ENCODE data around the gene CMTM4.
A peak's percentile ranks its signal among the peaks of the same experiment; 100 is the strongest.
"Not testable (repeated sequence)": the region's sequence is repeated elsewhere in the genome, so short reads cannot be mapped to it uniquely, and the experiment has no call there.

The CMTM4 gene

DNA sequence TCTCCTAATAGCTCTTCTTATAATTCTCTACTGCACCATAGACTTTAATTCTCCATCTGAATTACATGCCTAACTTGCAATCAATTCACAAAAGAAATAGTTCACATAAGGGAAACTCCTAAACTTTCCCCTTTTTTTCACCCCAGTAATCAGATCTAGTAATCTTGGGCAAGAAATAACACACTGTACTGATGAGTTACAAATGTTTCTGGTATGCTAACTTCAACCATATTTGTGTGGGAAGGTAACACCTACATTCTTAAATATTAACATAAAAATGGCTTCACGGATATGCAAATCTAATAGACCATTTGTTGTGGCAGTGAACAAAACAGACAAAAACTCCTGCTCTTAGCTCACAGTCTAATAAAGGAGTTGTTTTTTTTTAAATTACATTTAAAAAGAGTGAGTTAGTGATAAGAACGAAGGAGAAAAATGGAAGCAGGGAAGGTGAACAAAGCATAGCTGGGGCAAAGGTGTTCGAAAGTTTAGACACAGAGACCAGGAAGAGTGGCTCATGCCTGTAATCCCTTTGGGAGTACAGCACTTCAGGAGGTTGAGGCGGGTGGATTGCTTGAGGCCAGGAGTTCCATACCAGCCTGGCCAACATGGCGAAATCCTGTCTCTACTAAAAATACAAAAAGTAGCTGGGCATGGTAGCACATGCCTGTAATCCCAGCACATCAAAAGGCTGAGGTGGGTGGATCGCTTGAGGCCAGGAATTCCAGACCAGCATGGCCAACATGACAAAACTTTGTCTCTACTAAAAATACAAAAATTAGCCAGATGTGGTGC lies 57.3 kb downstream of the CMTM4 start:
- DNase-seq = no peak

DNA sequence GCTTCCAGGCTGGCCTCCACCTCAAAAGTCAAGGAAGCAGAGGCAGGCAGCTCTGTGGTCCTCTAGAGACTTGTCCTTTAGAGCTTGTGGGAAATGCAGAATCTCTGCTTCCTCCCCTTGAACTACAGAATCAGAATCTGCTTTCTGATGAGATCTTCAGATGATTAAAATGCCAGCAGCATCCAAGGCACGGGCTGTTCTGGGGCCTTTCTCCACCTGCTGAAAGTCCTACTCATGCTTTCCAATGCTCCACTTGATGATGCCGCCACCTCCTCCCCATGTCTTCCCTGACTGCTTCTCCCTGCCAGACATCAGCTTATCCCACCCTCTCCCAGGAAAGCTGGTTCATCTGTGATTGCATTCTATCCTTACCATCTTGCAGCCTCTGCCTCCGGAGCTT lies 58.7 kb downstream of the CMTM4 start:
- no peak for DNase-seq

DNA sequence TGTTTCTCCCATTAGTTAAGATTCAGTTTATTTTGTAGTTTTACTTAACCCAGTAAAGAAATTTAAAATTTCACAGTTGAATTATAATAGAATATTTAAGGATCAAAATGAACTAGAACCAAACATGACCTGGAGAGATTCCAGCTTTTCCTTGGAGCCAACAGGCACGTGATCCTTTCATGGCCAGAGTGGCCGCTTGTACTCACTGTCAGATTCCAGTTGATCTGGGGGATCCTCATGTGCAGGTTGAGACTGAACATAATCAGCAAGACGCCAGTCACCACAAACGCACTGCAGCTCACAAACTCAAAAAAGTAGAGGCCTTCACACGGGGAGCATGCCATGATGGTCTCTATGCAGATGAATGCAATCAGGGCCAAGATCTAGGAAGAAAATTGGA lies 60.3 kb downstream of the CMTM4 start:
- no peak for DNase-seq

DNA sequence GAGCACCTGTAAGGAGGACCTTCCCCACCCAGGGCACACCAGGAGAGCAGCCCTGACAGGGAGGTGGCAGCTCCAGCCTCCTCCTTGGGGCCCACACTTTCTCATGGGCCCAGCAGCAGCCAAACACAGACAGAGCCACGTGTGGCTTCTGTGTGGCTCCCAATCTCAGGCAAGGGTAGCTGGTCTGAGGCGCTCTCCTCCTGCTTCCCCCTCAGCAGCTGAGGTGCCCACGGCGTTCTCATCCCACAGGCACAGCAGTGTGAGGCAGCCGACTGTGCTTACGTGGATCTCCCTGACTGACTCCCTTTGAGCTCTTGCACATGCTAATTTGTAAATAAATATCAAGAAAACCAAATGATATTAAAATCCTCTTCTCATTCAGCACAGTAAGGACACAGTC lies 61.1 kb downstream of the CMTM4 start:
- DNase-seq = no peak

DNA sequence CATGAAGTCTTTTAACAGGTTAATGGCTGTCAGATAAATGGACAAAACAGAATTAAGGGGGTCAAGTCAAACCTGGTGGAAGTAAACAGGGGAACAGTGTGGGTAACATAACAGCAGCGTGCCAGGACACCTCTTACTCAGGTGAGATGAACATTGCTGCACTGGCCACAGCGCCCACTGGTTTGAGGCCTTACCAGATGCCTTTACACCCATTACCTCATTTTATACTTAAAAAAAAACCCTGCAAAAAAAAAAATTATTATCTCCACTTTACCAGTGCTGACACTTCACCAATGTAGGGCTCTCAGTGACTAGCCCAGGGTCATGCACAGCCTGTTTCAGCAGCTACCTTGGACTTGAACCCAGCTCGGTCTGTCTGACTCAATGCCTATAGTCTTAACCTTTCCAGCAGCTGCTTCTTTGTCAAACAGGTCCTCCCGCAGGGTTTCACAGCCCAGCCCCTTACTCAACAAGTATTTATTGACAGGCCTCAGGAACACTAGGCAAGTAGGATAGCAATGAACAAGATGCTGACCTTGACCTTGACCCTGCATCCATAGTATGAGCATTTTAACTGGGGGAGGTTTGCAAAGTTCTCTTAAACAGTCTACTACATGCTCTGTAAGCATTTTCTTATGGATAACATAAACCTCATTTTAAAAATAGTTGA lies 61.9 kb downstream of the CMTM4 start:
- DNase-seq = no peak

DNA sequence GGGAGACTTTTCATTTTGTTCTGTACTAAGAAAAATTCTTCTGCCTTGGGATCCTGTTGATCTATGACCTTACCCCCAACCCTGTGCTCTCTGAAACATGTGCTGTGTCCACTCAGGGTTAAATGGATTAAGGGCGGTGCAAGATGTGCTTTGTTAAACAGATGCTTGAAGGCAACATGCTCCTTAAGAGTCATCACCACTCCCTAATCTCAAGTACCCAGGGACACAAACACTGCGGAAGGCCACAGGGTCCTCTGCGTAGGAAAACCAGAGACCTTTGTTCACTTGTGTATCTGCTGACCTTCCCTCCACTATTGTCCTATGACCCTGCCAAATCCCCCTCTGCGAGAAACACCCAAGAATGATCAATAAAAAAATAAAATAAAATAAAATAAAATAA lies 65.0 kb downstream of the CMTM4 start:
- not testable (repeated sequence) for DNase-seq

DNA sequence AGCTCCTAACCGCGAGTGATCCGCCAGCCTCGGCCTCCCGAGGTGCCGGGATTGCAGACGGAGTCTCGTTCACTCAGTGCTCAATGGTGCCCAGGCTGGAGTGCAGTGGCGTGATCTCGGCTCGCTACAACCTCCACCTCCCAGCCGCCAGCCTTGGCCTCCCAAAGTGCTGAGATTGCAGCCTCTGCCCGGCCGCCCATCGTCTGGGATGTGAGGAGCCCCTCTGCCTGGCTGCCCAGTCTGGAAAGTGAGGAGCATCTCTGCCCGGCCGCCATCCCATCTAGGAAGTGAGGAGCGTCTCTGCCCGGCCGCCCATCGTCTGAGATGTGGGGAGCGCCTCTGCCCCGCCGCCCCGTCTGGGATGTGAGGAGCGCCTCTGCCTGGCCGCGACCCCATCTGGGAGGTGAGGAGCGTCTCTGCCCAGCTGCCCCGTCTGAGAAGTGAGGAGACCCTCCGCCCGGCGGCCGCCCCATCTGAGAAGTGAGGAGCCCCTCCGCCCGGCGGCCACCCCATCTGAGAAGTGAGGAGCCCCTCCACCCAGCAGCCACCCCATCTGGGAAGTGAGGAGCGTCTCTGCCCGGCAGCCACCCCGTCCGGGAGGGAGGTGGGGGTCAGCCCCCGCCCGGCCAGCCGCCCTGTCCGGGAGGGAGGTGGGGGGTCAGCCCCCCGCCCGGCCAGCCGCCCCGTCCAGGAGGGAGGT lies 65.8 kb downstream of the CMTM4 start:
- DNase-seq = not testable (repeated sequence)

DNA sequence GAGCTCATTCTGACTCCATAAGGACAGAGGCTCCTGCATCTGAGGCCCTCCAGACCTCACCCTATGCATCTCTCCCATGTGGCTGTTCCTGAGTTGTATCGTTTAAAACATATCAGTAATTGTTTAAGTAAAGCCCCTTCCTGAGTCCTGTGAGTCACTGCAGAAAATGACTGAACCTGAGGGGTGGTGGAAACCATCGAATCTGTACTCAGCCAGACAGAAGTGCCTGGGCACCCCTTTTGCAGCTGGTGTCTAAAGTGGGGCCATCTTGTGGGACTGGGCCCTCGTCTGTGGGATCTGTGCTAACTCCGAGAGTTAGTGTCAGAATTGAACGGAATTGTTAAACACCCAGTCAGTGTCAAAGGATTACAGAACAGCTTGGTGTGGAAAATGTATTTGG lies 66.7 kb downstream of the CMTM4 start:
- no peak for DNase-seq

DNA sequence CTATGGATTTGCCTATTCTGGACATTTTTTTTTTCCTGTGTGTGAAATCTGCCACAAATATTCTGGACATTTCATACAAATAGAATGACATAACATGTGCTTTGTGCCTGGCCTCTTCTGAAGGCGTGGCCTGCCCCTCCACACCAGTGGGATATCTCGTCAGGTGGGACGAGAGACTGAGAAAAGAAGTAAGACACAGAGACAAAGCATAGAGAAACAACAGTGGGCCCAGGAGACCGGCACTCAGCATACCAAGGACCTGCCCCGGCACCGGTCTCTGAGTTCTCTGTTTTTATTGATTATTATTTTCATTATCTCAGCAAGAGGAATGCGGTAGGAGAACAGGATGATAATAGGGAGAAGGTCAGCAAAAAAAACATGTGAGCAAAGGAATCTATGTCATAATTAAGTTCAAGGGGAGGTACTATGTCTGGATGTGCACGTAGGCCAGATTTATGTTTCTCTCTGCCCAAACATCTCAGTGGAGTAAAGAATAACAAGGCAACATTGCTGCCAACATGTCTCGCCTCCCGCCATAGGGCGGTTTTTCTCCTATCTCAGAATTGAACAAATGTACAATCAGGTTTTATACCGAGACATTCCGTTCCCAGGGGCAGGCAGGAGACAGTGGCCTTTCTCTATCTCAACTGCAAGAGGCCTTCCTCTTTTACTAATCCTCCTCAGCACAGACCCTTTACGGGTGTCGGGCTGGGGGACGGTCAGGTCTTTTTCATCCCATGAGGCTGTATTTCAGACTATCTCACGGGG lies 68.7 kb downstream of the CMTM4 start:
- DNase-seq = not testable (repeated sequence)

DNA sequence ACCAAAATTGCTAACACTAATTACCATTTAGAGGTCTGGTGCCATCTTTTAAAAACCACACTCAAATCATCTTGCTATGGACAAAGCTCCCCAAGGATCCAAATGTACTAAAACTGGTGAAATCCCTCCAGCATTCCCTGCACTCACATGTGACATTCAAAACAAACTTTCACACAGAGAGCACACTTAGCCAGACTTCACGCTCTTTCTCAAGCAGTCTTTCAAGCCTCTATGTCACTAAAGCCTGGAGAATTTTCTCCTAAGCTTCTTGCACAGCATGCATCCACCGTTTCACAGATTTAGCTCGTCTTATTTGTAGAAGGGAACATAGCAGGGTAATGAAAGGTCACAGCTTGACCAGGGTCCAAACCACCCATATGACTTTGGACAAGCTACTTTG lies 72.8 kb downstream of the CMTM4 start:
- no peak for DNase-seq

DNA sequence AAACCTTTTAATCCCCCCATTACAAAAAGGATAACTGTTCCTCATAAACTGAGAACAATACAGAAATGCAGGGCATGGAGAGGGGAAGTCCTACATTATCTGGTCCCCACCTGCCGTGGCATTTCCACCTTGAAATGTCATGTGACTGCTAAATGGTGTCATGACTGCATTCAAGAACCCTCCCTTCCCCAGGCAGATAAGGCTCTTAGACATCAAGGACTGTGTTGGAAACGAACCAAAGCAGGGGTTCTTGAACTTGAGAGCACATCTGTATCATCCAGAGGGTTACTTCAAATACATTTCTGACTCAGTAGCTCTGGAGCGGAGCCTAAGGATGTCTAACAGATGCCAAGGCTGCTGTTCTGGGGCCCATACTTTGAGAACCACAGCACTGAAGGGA lies 73.7 kb downstream of the CMTM4 start:
- DNase-seq = peak; percentile 15

DNA sequence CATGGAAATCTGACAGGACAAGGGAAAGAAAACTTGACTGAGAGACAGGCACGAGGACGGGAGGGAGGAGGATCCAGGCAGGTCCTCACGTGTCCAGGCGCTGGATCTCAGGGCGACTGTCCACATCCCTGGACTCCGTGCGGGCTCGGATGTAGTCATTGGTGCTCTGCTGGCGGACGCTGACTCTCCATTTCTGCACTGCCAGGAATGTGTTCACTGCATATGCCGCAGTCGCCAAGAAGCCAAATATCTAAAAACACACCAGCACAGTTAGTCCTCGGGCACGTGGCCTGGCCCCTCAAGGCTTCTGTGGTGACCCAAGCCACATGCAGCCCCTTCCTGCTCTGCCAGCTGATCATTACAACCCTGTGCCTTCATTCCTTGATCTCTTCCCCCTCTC lies 74.6 kb downstream of the CMTM4 start:
- DNase-seq = no peak

DNA sequence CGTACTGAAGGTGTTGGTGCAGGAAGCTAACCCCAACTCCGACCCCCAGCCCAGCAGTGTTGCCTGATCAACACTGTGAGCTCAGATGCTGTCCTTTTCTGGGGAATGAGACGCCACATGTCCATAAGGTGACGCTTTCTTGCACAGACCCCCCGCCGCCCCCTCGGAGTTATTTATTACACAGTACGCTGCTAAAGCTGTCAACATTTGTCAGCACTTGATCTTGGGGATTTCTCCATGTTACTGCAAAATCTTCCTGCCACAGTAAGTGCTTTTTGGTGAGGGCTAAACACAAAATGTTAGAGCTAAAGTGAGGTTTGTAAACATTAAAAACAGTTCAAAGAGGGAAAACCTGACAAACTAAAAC lies 76.1 kb downstream of the CMTM4 start:
- DNase-seq = no peak

DNA sequence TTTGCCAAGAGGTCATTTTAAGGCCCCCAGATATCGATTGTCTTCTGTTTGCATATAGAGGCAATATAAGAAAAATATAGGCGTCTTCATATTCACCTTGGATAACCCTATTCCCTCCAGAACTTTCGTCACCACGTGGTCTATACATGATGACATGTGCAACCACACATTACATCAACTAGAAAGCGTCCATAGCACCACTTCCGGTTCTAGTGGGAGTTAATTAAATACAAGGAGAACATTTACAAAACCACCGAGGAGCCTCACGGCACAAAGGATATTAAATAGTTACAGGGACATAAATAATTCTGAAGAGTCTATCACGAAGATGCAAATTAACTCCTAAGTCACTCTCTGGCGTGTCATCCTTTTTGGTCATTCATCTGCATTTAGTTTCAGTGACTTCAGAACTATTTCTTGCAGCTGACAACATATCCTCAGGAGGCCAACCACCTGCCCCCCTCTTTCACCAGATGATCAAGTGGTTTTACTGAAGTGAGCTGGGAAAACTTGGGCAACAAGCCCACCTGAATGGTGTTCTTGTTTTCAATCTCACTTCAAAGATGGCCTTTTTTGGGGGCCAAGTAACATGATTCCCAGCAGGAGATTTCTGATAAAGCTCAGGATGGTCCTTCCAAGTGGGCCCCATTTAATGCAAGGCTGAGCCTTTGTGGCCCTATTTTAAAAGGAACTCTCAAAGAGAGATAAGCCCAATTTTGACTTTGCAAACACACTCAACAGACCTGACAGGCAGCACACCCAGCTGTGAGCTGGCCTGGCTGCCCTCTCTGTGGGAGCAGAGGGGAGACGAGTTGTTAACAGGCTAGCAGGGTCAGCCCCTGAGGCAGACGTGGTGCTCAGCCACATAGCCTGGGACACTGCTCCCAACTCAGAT lies 76.8 kb downstream of the CMTM4 start:
- no peak for DNase-seq

DNA sequence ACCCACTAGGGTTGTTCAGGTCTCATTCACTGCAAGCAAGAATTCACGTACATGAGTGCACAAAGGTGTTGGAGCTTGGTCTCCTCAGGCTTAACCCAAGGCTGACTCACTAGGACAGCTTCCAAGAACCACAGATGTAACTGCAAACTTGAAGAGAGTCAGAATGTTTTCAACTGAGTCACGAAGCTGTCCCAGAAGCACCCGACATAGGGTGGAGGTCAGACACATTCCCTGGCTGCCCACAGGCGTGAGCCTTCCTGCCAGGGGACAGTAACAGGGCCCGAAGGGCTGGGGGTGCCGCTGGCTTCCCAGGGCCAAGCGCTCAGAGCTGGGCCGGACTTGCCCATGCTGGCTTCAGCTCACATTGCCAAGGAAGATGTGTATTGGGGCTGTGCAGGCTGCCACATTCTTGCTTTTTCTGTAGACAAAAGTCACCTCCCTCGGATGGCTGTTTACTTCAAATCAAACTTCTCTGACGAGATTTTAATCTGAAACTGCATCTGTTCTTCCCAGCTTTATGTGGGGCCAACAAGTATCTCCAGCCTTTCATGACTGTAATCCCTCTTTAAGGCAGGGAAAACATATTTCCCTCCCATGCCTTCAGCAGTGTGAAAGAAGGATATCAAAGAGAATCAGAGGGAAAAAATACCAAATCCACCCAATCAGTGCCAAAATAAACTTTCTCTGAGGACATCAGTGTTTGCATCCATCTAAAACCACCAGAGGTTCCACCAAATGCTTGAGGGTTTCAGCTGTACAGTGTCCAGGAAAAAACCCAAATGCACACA lies 77.8 kb downstream of the CMTM4 start:
- no peak for DNase-seq

DNA sequence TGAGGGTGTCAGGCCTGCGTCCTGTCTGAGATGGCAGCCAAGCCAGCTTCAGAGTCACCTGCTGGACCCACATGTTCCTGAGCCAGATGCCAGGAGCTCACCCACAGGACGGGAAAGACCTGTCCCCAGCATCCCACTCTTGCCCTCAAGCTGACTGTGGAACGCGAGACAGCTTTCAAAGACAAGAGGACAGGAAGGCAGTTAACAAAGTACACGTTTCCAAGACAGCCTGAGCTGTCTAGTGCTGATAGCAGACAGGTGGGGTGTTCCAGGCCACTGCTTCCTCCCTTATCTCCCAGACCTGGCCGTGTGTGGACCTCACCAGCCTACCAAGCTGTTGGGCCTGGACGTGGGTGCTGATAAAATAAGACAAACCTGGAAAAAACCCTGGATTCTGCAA lies 78.8 kb downstream of the CMTM4 start:
- no peak for DNase-seq

DNA sequence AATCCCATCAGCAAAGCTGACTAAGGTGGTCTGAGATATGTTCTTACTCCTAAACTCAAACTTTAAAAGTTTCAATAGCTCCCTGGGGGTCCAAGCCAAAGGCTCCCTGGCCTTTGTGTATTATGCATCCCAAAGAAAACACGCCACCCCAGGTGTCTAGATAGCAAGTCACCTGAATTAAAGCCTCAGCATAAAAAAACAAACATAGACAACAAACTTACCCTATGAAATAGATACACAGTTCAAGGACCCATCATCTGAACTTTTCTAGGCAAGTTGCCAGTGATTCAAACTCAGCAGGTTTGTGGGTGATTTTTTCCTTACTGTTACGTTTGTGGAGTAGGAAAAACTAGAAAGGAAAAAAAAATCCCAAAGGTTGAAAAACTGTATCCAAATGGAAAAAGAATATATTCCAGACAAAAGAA lies 79.5 kb downstream of the CMTM4 start:
- no peak for DNase-seq

DNA sequence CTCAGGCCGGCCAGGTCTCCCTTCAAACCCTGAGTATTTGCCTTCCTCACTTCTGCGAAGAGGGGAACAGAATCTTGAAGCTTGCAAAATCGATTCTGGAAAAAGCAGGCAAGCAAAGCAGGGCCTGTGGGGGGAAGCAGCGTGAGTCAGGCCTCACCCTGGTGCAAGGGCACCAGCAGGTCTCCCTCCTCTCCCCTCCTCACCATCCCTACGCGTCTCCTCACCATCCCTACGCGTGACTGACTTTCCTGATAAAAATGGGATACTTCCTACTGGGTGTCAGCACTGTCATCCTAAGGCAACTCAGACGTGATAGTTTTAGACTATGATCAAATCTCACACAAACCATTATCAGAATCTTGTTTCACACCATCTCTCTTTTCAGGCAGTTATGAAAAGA lies 80.0 kb downstream of the CMTM4 start:
- no peak for DNase-seq

DNA sequence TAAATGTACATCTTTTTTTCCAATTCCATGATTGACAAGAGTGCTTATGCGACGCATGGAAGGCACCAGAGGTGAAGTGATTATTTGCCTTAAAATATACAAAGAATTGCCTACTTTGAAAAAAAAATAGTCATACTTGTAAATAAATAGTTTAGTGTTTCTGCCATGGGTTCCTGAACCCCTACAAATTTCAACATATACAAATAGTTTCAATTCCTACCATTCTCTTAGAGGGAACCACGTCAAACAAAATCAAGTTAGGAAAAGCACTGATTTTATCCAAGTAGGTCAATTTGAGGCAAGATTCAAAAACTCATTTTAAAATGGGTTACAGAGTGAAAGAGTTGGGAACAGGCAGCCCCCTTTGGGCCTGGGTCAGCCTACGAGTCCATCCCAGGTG lies 80.4 kb downstream of the CMTM4 start:
- no peak for DNase-seq

DNA sequence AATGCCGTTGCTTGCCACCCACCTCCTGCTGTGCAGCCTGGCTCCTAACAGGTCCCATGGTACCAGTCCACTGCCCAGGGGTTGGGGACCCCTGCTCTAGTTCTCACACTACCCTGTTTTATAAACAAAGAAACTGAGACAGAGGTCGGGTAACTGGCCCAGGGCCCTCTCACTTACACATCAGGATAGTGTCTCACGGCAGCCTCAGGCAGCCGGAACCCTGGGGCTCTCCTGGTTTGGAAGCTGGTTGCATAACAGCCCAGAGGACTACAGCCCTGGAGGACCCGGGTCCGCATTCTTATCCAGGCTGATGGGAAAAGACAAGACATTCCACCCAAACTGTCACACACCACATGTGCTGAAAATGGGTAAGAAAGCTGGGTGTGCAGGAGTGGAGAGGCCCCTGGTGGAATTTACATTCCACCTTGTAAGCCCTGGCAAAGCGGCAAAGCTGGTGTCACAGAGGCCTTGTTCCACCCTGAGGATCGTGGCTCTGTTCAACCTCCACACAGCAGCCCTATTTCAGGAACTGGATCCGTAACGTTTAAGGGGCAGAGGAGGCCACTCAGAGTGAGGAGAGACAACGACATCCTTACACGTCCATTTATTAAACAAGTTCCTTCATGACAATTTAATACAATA lies 82.3 kb downstream of the CMTM4 start:
- no peak for DNase-seq

DNA sequence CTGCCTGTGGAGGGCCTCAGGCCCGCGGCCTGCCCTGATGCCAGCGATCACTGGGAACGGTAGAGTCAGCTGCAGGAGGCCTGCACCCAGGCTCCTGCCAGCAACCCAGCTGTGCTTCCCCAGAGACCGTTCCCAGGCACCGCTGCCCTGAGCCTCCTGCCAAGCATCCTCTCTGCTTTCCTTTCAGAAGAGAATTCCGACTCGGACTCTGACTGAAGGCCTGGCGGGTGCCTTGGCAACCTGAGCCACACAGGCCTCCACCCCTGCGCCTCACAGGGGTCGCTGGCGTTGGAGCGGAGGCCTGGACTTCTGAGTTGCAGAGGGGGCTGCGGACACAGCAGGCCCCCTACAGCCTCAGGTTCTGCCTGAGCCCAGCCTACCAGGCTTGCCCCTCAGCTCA lies 84.1 kb downstream of the CMTM4 start:
- no peak for DNase-seq
